ENCODE results near the gene PPP2R5C.

Gene PPP2R5C

GRCh38 chr14:101844219-101844618, 82.7 kb downstream of the PPP2R5C start:
- DNase-seq, result no peak

GRCh38 chr14:101844751-101845150, 83.2 kb downstream of the PPP2R5C start:
- DNase-seq, result no peak

GRCh38 chr14:101845496-101845895, 84.0 kb downstream of the PPP2R5C start:
- DNase-seq, result no peak

GRCh38 chr14:101845896-101846295, 84.4 kb downstream of the PPP2R5C start:
- DNase-seq, result no peak

- no peak for DNase-seq
These were observed 87.6 kb downstream of the PPP2R5C start for GRCh38 chr14:101849125-101849524.

- DNase-seq, result no peak
These were observed 88.1 kb downstream of the PPP2R5C start for GRCh38 chr14:101849640-101850039.

GRCh38 chr14:101851183-101851582, 89.7 kb downstream of the PPP2R5C start:
- DNase-seq, result no peak

- DNase-seq, result no peak
These were observed 90.4 kb downstream of the PPP2R5C start for GRCh38 chr14:101851736-101852405.

GRCh38 chr14:101852785-101853184, 91.3 kb downstream of the PPP2R5C start:
- DNase-seq, result no peak

- no peak for DNase-seq
These were observed 92.0 kb downstream of the PPP2R5C start for GRCh38 chr14:101853455-101854018.

GRCh38 chr14:101854366-101854765, 92.9 kb downstream of the PPP2R5C start:
- DNase-seq, result no peak

- DNase-seq, result no peak
These were observed 94.4 kb downstream of the PPP2R5C start for GRCh38 chr14:101855958-101856357.

- DNase-seq, result no peak
These were observed 95.0 kb downstream of the PPP2R5C start for GRCh38 chr14:101856536-101856935.

GRCh38 chr14:101857226-101857625, 95.7 kb downstream of the PPP2R5C start:
- no peak for DNase-seq

GRCh38 chr14:101858791-101859537, 97.5 kb downstream of the PPP2R5C start:
- no peak for DNase-seq

- no peak for DNase-seq
These were observed 98.0 kb downstream of the PPP2R5C start for GRCh38 chr14:101859538-101859902.

GRCh38 chr14:101859958-101860357, 98.4 kb downstream of the PPP2R5C start:
- no peak for DNase-seq

GRCh38 chr14:101861464-101861863, 100.0 kb downstream of the PPP2R5C start:
- no peak for DNase-seq

GRCh38 chr14:101862177-101862576, 100.7 kb downstream of the PPP2R5C start:
- DNase-seq, result no peak

- no peak for DNase-seq
These were observed 101.2 kb downstream of the PPP2R5C start for GRCh38 chr14:101862711-101863110.

- DNase-seq, result no peak
These were observed 103.8 kb downstream of the PPP2R5C start for GRCh38 chr14:101865288-101865687.

- no peak for DNase-seq
These were observed 106.3 kb downstream of the PPP2R5C start for GRCh38 chr14:101867854-101868253.

- DNase-seq, result no peak
These were observed 107.7 kb downstream of the PPP2R5C start for GRCh38 chr14:101869217-101869616.

GRCh38 chr14:101870273-101870939, 108.9 kb downstream of the PPP2R5C start:
- no peak for DNase-seq
